Measurements from ENCODE around the gene RAMP2. TPM values are rescaled to one million over a fixed set of nuclear protein-coding genes. Genes with fewer than 3 reads are reported as not detected.

Gene RAMP2
- total and polyA plus RNA-seq, 2 of the 13 experiments (the other 11 are each of a cell fraction or from before 2014, with no cell fraction given), result 1.4 to 5.2 TPM

GRCh38 chr17:42774066-42774745 is 13.2 kb downstream of the RAMP2 start (continued):
- TF ChIP-seq ZNF431 (CRISPR knock-in tag; IDR thresholded peaks at IDR 0.05; ENCODE audit: borderline replicate concordance, low read depth) (no peak), ZNF513 (CRISPR knock-in tag; conservative IDR thresholded peaks at IDR 0.05) (no peak), SNAPC2 (CRISPR knock-in tag; IDR thresholded peaks at IDR 0.05) (no peak), PATZ1 (CRISPR knock-in tag; IDR thresholded peaks at IDR 0.05) (0 out of 2 replicates have a peak, but pooled peaks have one; percentile 15), MIER2 (CRISPR knock-in tag; IDR thresholded peaks at IDR 0.05) (no peak), ZNF564 (CRISPR knock-in tag; IDR thresholded peaks at IDR 0.05) (no peak), ZNF570 (CRISPR knock-in tag; IDR thresholded peaks at IDR 0.05; ENCODE audit: borderline replicate concordance) (no peak), WIZ (CRISPR knock-in tag; IDR thresholded peaks at IDR 0.05) (no peak), SOX5 (CRISPR knock-in tag; IDR thresholded peaks at IDR 0.05; ENCODE audit: borderline replicate concordance) (no peak), JUND (CRISPR knock-in tag; IDR thresholded peaks at IDR 0.05) (no peak), ZNF83 (CRISPR knock-in tag; IDR thresholded peaks at IDR 0.05; ENCODE audit: borderline replicate concordance) (no peak), STAT5B (CRISPR knock-in tag; IDR thresholded peaks at IDR 0.05) (no peak), ZNF563 (CRISPR knock-in tag; IDR thresholded peaks at IDR 0.05) (no peak), FOXK2 (IDR thresholded peaks at IDR 0.05) (no peak), TFE3 (CRISPR knock-in tag; IDR thresholded peaks at IDR 0.05) (no peak)
- TF ChIP-seq, protein P1, sequence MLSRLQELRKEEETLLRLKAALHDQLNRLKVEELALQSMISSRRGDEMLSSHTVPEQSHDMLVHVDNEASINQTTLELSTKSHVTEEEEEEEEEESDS (CRISPR knock-in tag; IDR thresholded peaks at IDR 0.05; ENCODE audit: borderline replicate concordance), result no peak
